Calu3 (cell line): ENCODE results near the gene KCNQ5. TPM values are rescaled to one million over a fixed set of nuclear protein-coding genes. Genes with fewer than 3 reads are reported as not detected.

Experiments used
- BruUV-seq: library from RNA; stranded (reverse); fragments of 400-500 nt; replicated peaks from 2 replicates; lab custom pipeline; 2021; lab: Mats Ljungman, UMichigan
- CTCF ChIA-PET: fragments of 300-600 bp; sonication (Branson Sonifier 250); formaldehyde crosslinking; loops from one replicate; lab custom pipeline; 2022; ENCODE audit warnings: antibody characterized with exemption; lab: Charles Lee
- DNase-seq: peaks from one replicate; pipeline ENCODE4 v3.0.0; 2022
- H3K27ac Mint-ChIP-seq: one replicate; pipeline ENCODE4 v1.8.0; 2022; ENCODE audit warnings: mixed read lengths; ENCODE audit not compliant: unreplicated experiment
- H3K27me3 Mint-ChIP-seq: one replicate; pipeline ENCODE4 v1.8.0; 2022; ENCODE audit warnings: mixed read lengths; ENCODE audit not compliant: unreplicated experiment
- H3K36me3 Mint-ChIP-seq: one replicate; pipeline ENCODE4 v1.8.0; 2022; ENCODE audit warnings: mild to moderate bottlenecking, moderate library complexity, mixed read lengths; ENCODE audit not compliant: insufficient read depth, unreplicated experiment
- H3K4me1 Mint-ChIP-seq: one replicate; pipeline ENCODE4 v1.8.0; 2022; ENCODE audit warnings: mild to moderate bottlenecking, low read depth, mixed read lengths; ENCODE audit not compliant: unreplicated experiment
- H3K4me3 Mint-ChIP-seq: one replicate; pipeline ENCODE4 v1.8.0; 2022; ENCODE audit warnings: mild to moderate bottlenecking, low read depth, moderate library complexity, mixed read lengths; ENCODE audit not compliant: unreplicated experiment
- H3K9me3 Mint-ChIP-seq: one replicate; pipeline ENCODE4 v1.8.0; 2022; ENCODE audit warnings: low read depth, mixed read lengths; ENCODE audit not compliant: unreplicated experiment
- CTCF ChIP-seq: fragments of 200-600 bp; IDR thresholded peaks from one replicate; pipeline ENCODE4 v1.8.0; 2022; ENCODE audit warnings: antibody characterized with exemption; ENCODE audit not compliant: unreplicated experiment
- intact Hi-C: fragments of 100-400 bp; cut with micrococcal nuclease; formaldehyde crosslinking; loops from one replicate; pipeline ENCODE4 v1.10.0; 2022; ENCODE audit not compliant: unreplicated experiment
- total RNA-seq: library from RNA; stranded (reverse); gene quantifications from 2 replicates; pipeline ENCODE4 v1.2.3, GENCODE V29; 2022

The KCNQ5 gene
- total RNA-seq, 1 experiment from 2014 or later = not detected

- no TSS peak for BruUV-seq
- H3K36me3 Mint-ChIP-seq = no peaks in the 10 kb centered on the region
- TF ChIP-seq CTCF = no peak
- no peak overlapping the region for H3K4me3 Mint-ChIP-seq
- no peaks in the 10 kb centered on the region for H3K4me1 Mint-ChIP-seq
- intact Hi-C loops = no loop called here
- H3K27me3 Mint-ChIP-seq = no peaks in the 10 kb centered on the region
- no peak for DNase-seq
- CTCF ChIA-PET = no interaction called here
- H3K9me3 Mint-ChIP-seq = no peaks in the 10 kb centered on the region
- no peak overlapping the region for H3K27ac Mint-ChIP-seq
Measured at GRCh38 chr6:72691249-72691648, 69.4 kb downstream of the KCNQ5 start.

DNA sequence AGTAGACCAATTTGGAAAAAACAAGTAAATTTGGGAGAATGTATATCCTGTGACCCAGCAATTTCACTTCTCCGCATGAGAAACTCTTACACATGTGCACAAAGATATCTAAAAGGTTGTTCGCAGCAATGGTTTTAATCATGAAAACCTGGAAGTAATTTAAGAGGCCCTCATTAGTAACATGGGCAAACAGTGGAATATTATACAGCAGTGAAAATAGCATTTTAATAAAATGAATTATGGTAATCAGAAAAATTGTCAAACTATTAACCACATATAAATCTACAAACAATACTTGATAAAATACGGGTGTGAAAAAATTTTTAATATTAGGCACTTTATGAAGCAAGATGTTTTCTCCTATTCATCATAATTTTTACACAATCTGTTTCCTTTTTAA is 74.2 kb downstream of the KCNQ5 start:
- no TSS peak for BruUV-seq
- DNase-seq = no peak
- Mint-ChIP-seq H3K4me1 (no peaks in the 10 kb centered on the region), H3K4me3 (no peak overlapping the region), H3K36me3 (no peaks in the 10 kb centered on the region), H3K27ac (no peak overlapping the region), H3K27me3 (no peaks in the 10 kb centered on the region), H3K9me3 (no peaks in the 10 kb centered on the region)
- intact Hi-C loops = no loop called here
- TF ChIP-seq CTCF = no peak
- CTCF ChIA-PET = interaction anchor here (0.6 kb wide), 1 partner anchor 1901 kb away, joined by 3 read pairs; no protein-coding TSS in a partner anchor

- no peak overlapping the region for H3K27ac Mint-ChIP-seq
- no TSS peak for BruUV-seq
- no peak for TF ChIP-seq CTCF
- no peaks in the 10 kb centered on the region for H3K36me3 Mint-ChIP-seq
- no peak overlapping the region for H3K4me3 Mint-ChIP-seq
- no peaks in the 10 kb centered on the region for H3K27me3 Mint-ChIP-seq
- CTCF ChIA-PET = no interaction called here
- DNase-seq = no peak
- no peaks in the 10 kb centered on the region for H3K4me1 Mint-ChIP-seq
- no peaks in the 10 kb centered on the region for H3K9me3 Mint-ChIP-seq
- intact Hi-C loops = no loop called here
Measured at GRCh38 chr6:72699159-72699558, 77.3 kb downstream of the KCNQ5 start.

DNA sequence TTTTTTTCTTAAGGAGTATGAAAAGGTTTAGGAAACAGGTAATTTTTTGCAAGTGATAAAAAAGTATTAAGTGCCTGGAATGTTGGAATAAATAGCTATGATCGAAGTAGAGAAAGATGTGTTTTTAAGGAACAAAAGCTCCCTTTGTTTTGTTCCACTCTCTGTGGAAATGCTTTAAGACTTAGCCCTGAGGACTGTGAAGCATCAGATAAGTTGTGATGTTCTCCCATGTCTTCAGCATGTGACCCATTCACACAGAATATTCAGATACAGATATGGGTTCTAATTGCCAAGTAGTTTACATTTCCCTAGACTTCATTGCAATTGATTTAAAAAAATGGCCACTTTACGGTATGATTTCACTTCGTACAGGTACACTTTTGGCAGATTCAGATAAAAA is 80.6 kb downstream of the KCNQ5 start:
- Mint-ChIP-seq H3K4me1 (no peaks in the 10 kb centered on the region), H3K4me3 (no peak overlapping the region), H3K27me3 (no peaks in the 10 kb centered on the region), H3K36me3 (no peaks in the 10 kb centered on the region), H3K27ac (no peak overlapping the region), H3K9me3 (no peaks in the 10 kb centered on the region)
- no peak for DNase-seq
- intact Hi-C loops = no loop called here
- TF ChIP-seq CTCF = no peak
- CTCF ChIA-PET = no interaction called here
- no TSS peak for BruUV-seq
